AG08395 (cell line): ENCODE results near the gene MERTK.

ENCODE experiments used
- DNase-seq: peaks from one replicate; pipeline ENCODE4 v3.0.0; 2012; ENCODE audit warnings: mixed read lengths, low spot score

The MERTK gene

GRCh38 chr2:111981666-111982065 lies 83.3 kb downstream of the MERTK start:
- no peak for DNase-seq

- no peak for DNase-seq
These were observed 84.4 kb downstream of the MERTK start for GRCh38 chr2:111982822-111983221.

GRCh38 chr2:111983478-111984212 lies 85.2 kb downstream of the MERTK start:
- no peak for DNase-seq

GRCh38 chr2:111984213-111984604 lies 85.8 kb downstream of the MERTK start:
- no peak for DNase-seq

GRCh38 chr2:111985514-111985913 lies 87.1 kb downstream of the MERTK start:
- no peak for DNase-seq

GRCh38 chr2:111986116-111986900 lies 87.9 kb downstream of the MERTK start:
- DNase-seq: no peak

GRCh38 chr2:111990375-111990774 lies 92.0 kb downstream of the MERTK start:
- DNase-seq: no peak

- DNase-seq: no peak
These were observed 92.4 kb downstream of the MERTK start for GRCh38 chr2:111990856-111991255.

- DNase-seq: no peak
These were observed 95.6 kb downstream of the MERTK start for GRCh38 chr2:111994042-111994441.

- DNase-seq: no peak
These were observed 96.7 kb downstream of the MERTK start for GRCh38 chr2:111995148-111995547.

GRCh38 chr2:111999809-112000208 lies 101.4 kb downstream of the MERTK start:
- no peak for DNase-seq

- DNase-seq: no peak
These were observed 102.2 kb downstream of the MERTK start for GRCh38 chr2:112000399-112001135.

GRCh38 chr2:112001136-112001715 lies 102.8 kb downstream of the MERTK start:
- DNase-seq: no peak

GRCh38 chr2:112001942-112002341 lies 103.5 kb downstream of the MERTK start:
- no peak for DNase-seq

GRCh38 chr2:112003576-112004252 lies 105.3 kb downstream of the MERTK start:
- no peak for DNase-seq

- no peak for DNase-seq
These were observed 105.8 kb downstream of the MERTK start for GRCh38 chr2:112004253-112004645.

GRCh38 chr2:112005406-112006075 lies 107.1 kb downstream of the MERTK start:
- DNase-seq: no peak

- peak; percentile 31 for DNase-seq
These were observed 107.6 kb downstream of the MERTK start for GRCh38 chr2:112006076-112006410.

GRCh38 chr2:112007493-112007892 lies 109.1 kb downstream of the MERTK start:
- no peak for DNase-seq

GRCh38 chr2:112008910-112009485 lies 110.6 kb downstream of the MERTK start:
- no peak for DNase-seq

GRCh38 chr2:112010751-112011150 lies 112.3 kb downstream of the MERTK start:
- DNase-seq: no peak
